ENCODE results near the gene ZFAND6. TPM values are rescaled to one million over a fixed set of nuclear protein-coding genes. Genes with fewer than 3 reads are reported as not detected.

The ZFAND6 gene
- total and polyA plus RNA-seq, 10 of the 15 experiments (the other 5 are each of a cell fraction or from before 2014, with no cell fraction given), result 78.9 to 179 (median 135) TPM

- H3K4me2 ChIP-seq (ENCODE audit: control insufficient read depth, insufficient read depth), result no peak overlapping the region
- CTCF ChIA-PET, result interaction anchor here (1.0 kb wide), 1 partner anchor 25 kb away, joined by 3 read pairs; no protein-coding TSS in a partner anchor
- no peaks in the 10 kb centered on the region for H4K20me1 ChIP-seq (ENCODE audit: control insufficient read depth, insufficient read depth)
- peaks cover 2 to 13% of the 10 kb centered on the region in 2 experiments; a peak in 3 of 4 replicates for H3K36me3 ChIP-seq (ENCODE audit: control insufficient read depth in 2 of 2, insufficient read depth in 2 of 2, low read length in 1 of 2)
- H3K9me3 ChIP-seq (replicated peaks; ENCODE audit: control insufficient read depth, insufficient read depth, low read length), result no peaks in the 10 kb centered on the region
- no peak overlapping the region for H3K9ac ChIP-seq (ENCODE audit: control insufficient read depth, insufficient read depth, low read length)
- H3K27ac ChIP-seq (ENCODE audit: control insufficient read depth, insufficient read depth), result no peak overlapping the region
- FAIRE-seq (no peak), DNase-seq (ENCODE audit: low read depth, low spot score) (no peak), ATAC-seq (no peak)
- 92% methylated on average over 3 of the region's 3 CpGs for WGBS (ENCODE audit: insufficient coverage, insufficient replicate concordance, low lambda C conversion rate, missing lambda C conversion rate)
- H2AFZ ChIP-seq (ENCODE audit: control insufficient read depth, low read depth, low read length), result no peak overlapping the region
- H3K4me3 ChIP-seq, result no peak overlapping the region
- BruUV-seq (replicated peaks), result no TSS peak
- no peaks in the 10 kb centered on the region for H3K4me1 ChIP-seq (ENCODE audit: control insufficient read depth, insufficient read depth, low read length)
- in situ Hi-C loops (cut with MboI), result no loop called here
- intact Hi-C loops (cut with micrococcal nuclease; ENCODE audit: unreplicated experiment), result no loop called here
- H3K79me2 ChIP-seq (ENCODE audit: control insufficient read depth, insufficient read depth, low read length), result no peaks in the 10 kb centered on the region
- SMC1A ChIA-PET (ENCODE audit: uncharacterized antibody, unreplicated experiment), result interaction anchor here (0.7 to 1.7 kb wide), 5 partner anchors 11 to 85 kb away, joined by 3 to 5 read pairs (median 3); no protein-coding TSS in a partner anchor
- TF ChIP-seq JUND (IDR thresholded peaks at IDR 0.05; ENCODE audit: low read depth, low read length), result no peak
- no peak for TF ChIP-seq TCF12 (IDR thresholded peaks at IDR 0.05; ENCODE audit: low read depth, low read length)
- TF ChIP-seq LARP7 (IDR thresholded peaks at IDR 0.05), result no peak
- TF ChIP-seq RAD21 (IDR thresholded peaks at IDR 0.05; ENCODE audit: insufficient read depth, low read depth, low read length), result no peak
- no peak for TF ChIP-seq RBBP5 (conservative IDR thresholded peaks at IDR 0.05)
- no peak for TF ChIP-seq ZZZ3 (IDR thresholded peaks at IDR 0.05; ENCODE audit: control insufficient read depth, insufficient read length, low read depth)
- TF ChIP-seq BACH1 (IDR thresholded peaks at IDR 0.05; ENCODE audit: borderline replicate concordance), result no peak
- TF ChIP-seq SP1 (IDR thresholded peaks at IDR 0.05; ENCODE audit: low read depth, low read length), result no peak
- TF ChIP-seq POLR2A (IDR thresholded peaks at IDR 0.05; ENCODE audit: low read depth, low read length), result no peak
- no peaks in the 10 kb centered on the region for H3K27me3 ChIP-seq (replicated peaks in 1 of 2; ENCODE audit: control insufficient read depth in 2 of 2, insufficient read depth in 2 of 2, low read length in 1 of 2)
- POLR2A ChIA-PET, result no interaction called here
- RAD21 ChIA-PET (ENCODE audit: unreplicated experiment), result no interaction called here
These were observed 79.5 kb downstream of the ZFAND6 start for GRCh38 chr15:80138961-80139360.

- H4K20me1 ChIP-seq (ENCODE audit: control insufficient read depth, insufficient read depth), result no peaks in the 10 kb centered on the region
- no peak overlapping the region for H3K9ac ChIP-seq (ENCODE audit: control insufficient read depth, insufficient read depth, low read length)
- no peak overlapping the region for H3K27ac ChIP-seq (ENCODE audit: control insufficient read depth, insufficient read depth)
- H3K4me2 ChIP-seq (ENCODE audit: control insufficient read depth, insufficient read depth), result no peak overlapping the region
- no peaks in the 10 kb centered on the region for H3K79me2 ChIP-seq (ENCODE audit: control insufficient read depth, insufficient read depth, low read length)
- no peaks in the 10 kb centered on the region for H3K9me3 ChIP-seq (replicated peaks; ENCODE audit: control insufficient read depth, insufficient read depth, low read length)
- FAIRE-seq (no peak), DNase-seq (ENCODE audit: low read depth, low spot score) (no peak), ATAC-seq (no peak)
- RAD21 ChIA-PET (ENCODE audit: unreplicated experiment), result no interaction called here
- CTCF ChIA-PET, result no interaction called here
- in situ Hi-C loops (cut with MboI) (no loop called here), intact Hi-C loops (cut with micrococcal nuclease; ENCODE audit: unreplicated experiment) (no loop called here)
- 69% methylated on average over 4 of the region's 4 CpGs for WGBS (ENCODE audit: insufficient coverage, insufficient replicate concordance, low lambda C conversion rate, missing lambda C conversion rate)
- POLR2A ChIA-PET, result no interaction called here
- H2AFZ ChIP-seq (ENCODE audit: control insufficient read depth, low read depth, low read length), result no peak overlapping the region
- SMC1A ChIA-PET (ENCODE audit: uncharacterized antibody, unreplicated experiment), result interaction anchor here (2.2 kb wide), 1 partner anchor 10 kb away, joined by 5 read pairs; no protein-coding TSS in a partner anchor
- H3K4me3 ChIP-seq, result no peak overlapping the region
- no TSS peak for BruUV-seq (replicated peaks)
- no peaks in the 10 kb centered on the region for H3K27me3 ChIP-seq (replicated peaks in 1 of 2; ENCODE audit: control insufficient read depth in 2 of 2, insufficient read depth in 2 of 2, low read length in 1 of 2)
- H3K4me1 ChIP-seq (ENCODE audit: control insufficient read depth, insufficient read depth, low read length), result no peaks in the 10 kb centered on the region
- peaks cover 0 to 13% of the 10 kb centered on the region in 2 experiments; a peak in 2 of 4 replicates for H3K36me3 ChIP-seq (ENCODE audit: control insufficient read depth in 2 of 2, insufficient read depth in 2 of 2, low read length in 1 of 2)
- TF ChIP-seq TAF1 (IDR thresholded peaks at IDR 0.05; ENCODE audit: borderline replicate concordance, low read depth, low read length) (no peak), ZNF24 (IDR thresholded peaks at IDR 0.05) (no peak), ZBTB11 (CRISPR knock-in tag; IDR thresholded peaks at IDR 0.05) (no peak), ASH2L (IDR thresholded peaks at IDR 0.05; ENCODE audit: borderline replicate concordance, low read depth) (no peak), POLR2AphosphoS5 (IDR thresholded peaks at IDR 0.05; ENCODE audit: low read length) (no peak), SKIL (IDR thresholded peaks at IDR 0.05; ENCODE audit: low read depth, poor library complexity, severe bottlenecking) (no peak)
These were observed 81.4 kb downstream of the ZFAND6 start for GRCh38 chr15:80140909-80141308.

Data from GM12878 (cell line).